ENCODE results near the gene LHFPL5. TPM values are rescaled to one million over a fixed set of nuclear protein-coding genes. Genes with fewer than 3 reads are reported as not detected.

The LHFPL5 gene
- total and polyA plus RNA-seq, 2 of the 13 experiments (the other 11 are each of a cell fraction or from before 2014, with no cell fraction given) = 0.03 TPM; not detected in 1

- ChIA-PET POLR2A (no interaction called here), CTCF (ENCODE audit: low intra/inter-chr PET ratio, low total read pairs) (no interaction called here)
- no peak overlapping the region for H3K4me2 ChIP-seq (ENCODE audit: low read depth, low read length)
- no peak for DNase-seq (ENCODE audit: low spot score)
- no peak overlapping the region for H3K4me3 ChIP-seq (replicated peaks in 1 of 3; ENCODE audit: insufficient read depth in 1 of 3, low read depth in 2 of 3, low read length in 3 of 3)
- H3K4me1 ChIP-seq (ENCODE audit: insufficient read depth, low read length) = no peaks in the 10 kb centered on the region
- H3K9ac ChIP-seq (ENCODE audit: insufficient read depth, low read depth, low read length) = no peak overlapping the region
- FAIRE-seq = no peak
- no peaks in the 10 kb centered on the region for H3K79me2 ChIP-seq (ENCODE audit: insufficient read depth, low read length)
- H3K27ac ChIP-seq (ENCODE audit: extremely low read length, insufficient read depth, low read length) = no peak overlapping the region
- H4K20me1 ChIP-seq (ENCODE audit: insufficient read depth, low read length) = no peaks in the 10 kb centered on the region
- 24% methylated on average over 5 of the region's 5 CpGs for WGBS (ENCODE audit: low lambda C conversion rate)
- in situ Hi-C loops (cut with HindIII; ENCODE audit: extremely low pct_ligation_motif_present, low pct_unique_long_range_greater_than_20kb) = no loop called here
- intact Hi-C loops (cut with micrococcal nuclease; ENCODE audit: unreplicated experiment) = no loop called here
- TF ChIP-seq STAT5B (CRISPR knock-in tag; IDR thresholded peaks at IDR 0.05) = no peak
- TF ChIP-seq ZNF770 (CRISPR knock-in tag; IDR thresholded peaks at IDR 0.05) = no peak
- TF ChIP-seq CBX1 (IDR thresholded peaks at IDR 0.05; ENCODE audit: low read depth) = no peak
- TF ChIP-seq HNRNPK (IDR thresholded peaks at IDR 0.05; ENCODE audit: low read depth, low read length, poor library complexity, severe bottlenecking) = no peak
- no peak for TF ChIP-seq MAX (IDR thresholded peaks at IDR 0.05)
- TF ChIP-seq MAF1 (CRISPR knock-in tag; IDR thresholded peaks at IDR 0.05; ENCODE audit: borderline replicate concordance) = no peak
- TF ChIP-seq MBD4 (IDR thresholded peaks at IDR 0.05; ENCODE audit: borderline replicate concordance, low read length) = no peak
- no peak for TF ChIP-seq ZNF230 (CRISPR knock-in tag; IDR thresholded peaks at IDR 0.05)
- TF ChIP-seq ZNF672 (CRISPR knock-in tag; IDR thresholded peaks at IDR 0.05) = no peak
- TF ChIP-seq ZMYM3 (CRISPR knock-in tag; IDR thresholded peaks at IDR 0.05) = no peak
- TF ChIP-seq ZNF740 (CRISPR knock-in tag; IDR thresholded peaks at IDR 0.05) = no peak
- TF ChIP-seq CTCF (CRISPR knock-in tag; IDR thresholded peaks at IDR 0.05) = no peak
- H3K27me3 ChIP-seq (ENCODE audit: control insufficient read depth in 1 of 2, insufficient read depth in 2 of 2, low read length in 2 of 2) = peaks cover 0 to 4% of the 10 kb centered on the region in 2 experiments; a peak in 2 of 5 replicates
- no peaks in the 10 kb centered on the region for H3K9me3 ChIP-seq (ENCODE audit: low read length)
- H3K36me3 ChIP-seq (replicated peaks in 1 of 2; ENCODE audit: control insufficient read depth in 1 of 2, insufficient read depth in 2 of 2, low read length in 2 of 2) = no peaks in the 10 kb centered on the region
- no peak for ATAC-seq
- no peak overlapping the region for H2AFZ ChIP-seq (ENCODE audit: low read length)
- no TSS peak for BruUV-seq (replicated peaks)
Measured at GRCh38 chr6:35798706-35799105, 6.4 kb upstream of the LHFPL5 start.
